Right kidney (tissue), 1 donor: ENCODE measurements around the gene CPA1.
A peak's percentile ranks its signal among the peaks of the same experiment; 100 is the strongest.
"Not testable (repeated sequence)": the region's sequence is repeated elsewhere in the genome, so short reads cannot be mapped to it uniquely, and the experiment has no call there.

Experiments
- DNase-seq: peaks from one replicate; pipeline ENCODE4 v3.0.0-alpha.2; 2016

Gene CPA1

GRCh38 chr7:130374507-130374906, 5.8 kb upstream of the CPA1 start:
- no peak for DNase-seq

- not testable (repeated sequence) for DNase-seq
These were observed 3.8 kb upstream of the CPA1 start for GRCh38 chr7:130376461-130376860.

GRCh38 chr7:130377178-130377577, 3.1 kb upstream of the CPA1 start:
- no peak for DNase-seq

- DNase-seq: peak; percentile 18
These were observed 1.3 kb upstream of the CPA1 start for GRCh38 chr7:130379019-130379418.

- no peak for DNase-seq
These were observed 768 bp upstream of the CPA1 start for GRCh38 chr7:130379532-130379920.

GRCh38 chr7:130380861-130381455, 664 bp downstream of the CPA1 start:
- DNase-seq: peak; percentile 37

- no peak for DNase-seq
These were observed 1.4 kb downstream of the CPA1 start for GRCh38 chr7:130381468-130382312.

- no peak for DNase-seq
These were observed 3.1 kb downstream of the CPA1 start for GRCh38 chr7:130383187-130383980.

GRCh38 chr7:130384371-130384801, 4.1 kb downstream of the CPA1 start:
- no peak for DNase-seq

- no peak for DNase-seq
These were observed 4.7 kb downstream of the CPA1 start for GRCh38 chr7:130384841-130385599.

- no peak for DNase-seq
These were observed 5.3 kb downstream of the CPA1 start for GRCh38 chr7:130385600-130386066.

- DNase-seq: no peak
These were observed 6.6 kb downstream of the CPA1 start for GRCh38 chr7:130386876-130387275.

GRCh38 chr7:130387306-130387627, 7.0 kb downstream of the CPA1 start:
- no peak for DNase-seq

GRCh38 chr7:130387628-130388403, 7.5 kb downstream of the CPA1 start:
- peak; percentile 42 for DNase-seq

GRCh38 chr7:130388671-130389070, 8.4 kb downstream of the CPA1 start:
- DNase-seq: no peak

GRCh38 chr7:130390486-130390885, 10.2 kb downstream of the CPA1 start:
- DNase-seq: no peak

- DNase-seq: no peak
These were observed 12.8 kb downstream of the CPA1 start for GRCh38 chr7:130393101-130393561.

GRCh38 chr7:130393841-130394411, 13.6 kb downstream of the CPA1 start:
- no peak for DNase-seq

- DNase-seq: no peak
These were observed 14.3 kb downstream of the CPA1 start for GRCh38 chr7:130394421-130395195.

GRCh38 chr7:130395421-130395820, 15.1 kb downstream of the CPA1 start:
- no peak for DNase-seq
